HFFc6 (cell line): ENCODE results near the gene DCUN1D2. TPM values are rescaled to one million over a fixed set of nuclear protein-coding genes. Genes with fewer than 3 reads are reported as not detected.

Experiments
- DNase-seq: peaks from one replicate; pipeline ENCODE4 v3.0.0-alpha.2; 2018
- H3K27ac Mint-ChIP-seq: 2 replicates; pipeline ENCODE4 v1.8.0; 2020; ENCODE audit warnings: mild to moderate bottlenecking, mixed read lengths
- H3K27me3 Mint-ChIP-seq: 2 replicates; pipeline ENCODE4 v1.8.0; 2021; ENCODE audit warnings: mild to moderate bottlenecking, moderate library complexity, mixed read lengths; ENCODE audit not compliant: insufficient read depth
- H3K36me3 Mint-ChIP-seq: 2 replicates; pipeline ENCODE4 v1.8.0; 2021; ENCODE audit warnings: low read depth, mixed read lengths
- H3K4me1 Mint-ChIP-seq: 2 replicates; pipeline ENCODE4 v1.8.0; 2020; ENCODE audit warnings: low read depth, mixed read lengths
- H3K4me3 Mint-ChIP-seq: 2 replicates; pipeline ENCODE4 v1.8.0; 2020; ENCODE audit warnings: mild to moderate bottlenecking, moderate library complexity, mixed read lengths
- H3K9me3 Mint-ChIP-seq: 2 replicates; pipeline ENCODE4 v1.8.0; 2020; ENCODE audit warnings: mild to moderate bottlenecking, mixed read lengths
- total RNA-seq, 6 experiments: library from RNA; stranded (reverse); fragmentation: NEBNext Ultra II Directional; extraction: Animal tissue kit (Norgen Biotek cat#: 25700); gene quantifications; 2 replicates in 1 of 6; 3 replicates in 5 of 6; pipeline ENCODE4 v1.2.3, GENCODE V29; 2021
- TF ChIP-seq, protein P1 (sequence below): fragments of 200-600 bp; sonication (generic); IDR thresholded peaks from 2 replicates; pipeline ENCODE4 v1.5.0; 2021; ENCODE audit warnings: antibody characterized with exemption, mild to moderate bottlenecking

Gene DCUN1D2
- total RNA-seq, 6 experiments from 2014 or later: 7.6 to 9.3 (median 9.0) TPM

GRCh38 chr13:113537205-113537604 is 46.7 kb upstream of the DCUN1D2 start:
- no peak overlapping the region for H3K4me3 Mint-ChIP-seq
- peaks cover 50% of the 10 kb centered on the region for H3K36me3 Mint-ChIP-seq
- H3K9me3 Mint-ChIP-seq: peaks cover 12% of the 10 kb centered on the region
- H3K27me3 Mint-ChIP-seq: peaks cover 2% of the 10 kb centered on the region
- H3K27ac Mint-ChIP-seq: no peak overlapping the region
- TF ChIP-seq, protein P1, sequence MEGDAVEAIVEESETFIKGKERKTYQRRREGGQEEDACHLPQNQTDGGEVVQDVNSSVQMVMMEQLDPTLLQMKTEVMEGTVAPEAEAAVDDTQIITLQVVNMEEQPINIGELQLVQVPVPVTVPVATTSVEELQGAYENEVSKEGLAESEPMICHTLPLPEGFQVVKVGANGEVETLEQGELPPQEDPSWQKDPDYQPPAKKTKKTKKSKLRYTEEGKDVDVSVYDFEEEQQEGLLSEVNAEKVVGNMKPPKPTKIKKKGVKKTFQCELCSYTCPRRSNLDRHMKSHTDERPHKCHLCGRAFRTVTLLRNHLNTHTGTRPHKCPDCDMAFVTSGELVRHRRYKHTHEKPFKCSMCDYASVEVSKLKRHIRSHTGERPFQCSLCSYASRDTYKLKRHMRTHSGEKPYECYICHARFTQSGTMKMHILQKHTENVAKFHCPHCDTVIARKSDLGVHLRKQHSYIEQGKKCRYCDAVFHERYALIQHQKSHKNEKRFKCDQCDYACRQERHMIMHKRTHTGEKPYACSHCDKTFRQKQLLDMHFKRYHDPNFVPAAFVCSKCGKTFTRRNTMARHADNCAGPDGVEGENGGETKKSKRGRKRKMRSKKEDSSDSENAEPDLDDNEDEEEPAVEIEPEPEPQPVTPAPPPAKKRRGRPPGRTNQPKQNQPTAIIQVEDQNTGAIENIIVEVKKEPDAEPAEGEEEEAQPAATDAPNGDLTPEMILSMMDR: no peak
- no peak for DNase-seq
- H3K4me1 Mint-ChIP-seq: no peaks in the 10 kb centered on the region

DNA sequence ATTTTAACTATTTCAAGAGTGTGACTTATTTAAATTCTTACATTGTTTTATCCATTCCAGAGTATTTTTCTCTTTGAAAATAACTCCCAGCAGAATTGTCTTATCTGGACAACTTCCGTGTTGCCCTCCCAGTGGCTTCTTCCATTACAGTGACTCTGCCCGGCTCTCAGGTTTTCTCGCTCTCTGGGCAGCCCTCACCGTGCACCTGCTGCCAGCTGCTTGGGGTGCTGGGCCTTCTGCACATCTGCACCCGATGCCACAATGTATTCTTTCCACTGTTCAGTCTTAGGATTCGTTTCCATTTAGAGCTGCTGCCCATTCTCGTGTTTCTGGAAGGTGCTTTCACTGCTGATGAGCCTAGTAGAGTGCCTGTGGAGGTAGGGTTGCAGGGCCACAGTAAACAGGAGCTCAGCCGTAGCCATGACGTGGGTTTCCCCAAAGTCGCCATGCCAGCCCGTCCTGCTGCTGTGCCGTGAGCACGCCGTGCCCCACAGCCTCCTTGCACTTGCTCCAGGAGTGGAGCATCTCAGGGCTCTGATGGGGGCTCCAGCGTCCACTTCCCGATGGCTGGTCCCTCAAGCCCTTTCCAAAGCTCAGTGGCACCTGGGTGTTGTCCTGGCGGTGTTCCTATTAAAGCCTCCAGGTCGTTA is 46.1 kb upstream of the DCUN1D2 start:
- Mint-ChIP-seq H3K36me3 (peaks cover 55% of the 10 kb centered on the region), H3K27me3 (peaks cover 2% of the 10 kb centered on the region), H3K27ac (no peak overlapping the region), H3K4me1 (no peaks in the 10 kb centered on the region), H3K9me3 (peaks cover 12% of the 10 kb centered on the region), H3K4me3 (no peak overlapping the region)
- no peak for DNase-seq
- TF ChIP-seq, protein P1: no peak

DNA sequence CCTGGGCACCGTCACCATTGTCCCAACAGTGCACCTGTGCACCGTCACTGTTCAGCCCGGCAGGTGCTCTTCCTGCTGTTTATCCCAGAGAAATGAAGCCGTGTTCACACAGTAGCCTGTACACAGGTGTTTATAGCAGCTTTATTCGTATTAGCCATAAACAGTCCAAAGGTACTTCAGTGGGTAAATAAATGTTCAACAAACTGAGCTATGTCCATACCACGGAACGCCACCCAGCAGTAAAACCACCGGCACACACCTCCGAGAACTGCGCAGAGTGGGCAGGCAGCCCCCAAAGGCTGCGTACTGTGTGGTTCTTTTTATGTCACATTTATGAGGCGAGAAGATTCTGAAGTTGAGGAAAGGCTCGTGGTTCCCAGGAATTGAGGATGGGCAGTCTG is 44.9 kb upstream of the DCUN1D2 start:
- no peaks in the 10 kb centered on the region for H3K4me1 Mint-ChIP-seq
- no peak overlapping the region for H3K27ac Mint-ChIP-seq
- peaks cover 1% of the 10 kb centered on the region; the same call in 1 of the 2 replicates for H3K9me3 Mint-ChIP-seq
- H3K27me3 Mint-ChIP-seq: peaks cover 2% of the 10 kb centered on the region
- TF ChIP-seq, protein P1: no peak
- H3K4me3 Mint-ChIP-seq: no peak overlapping the region
- no peak for DNase-seq
- peaks cover 49% of the 10 kb centered on the region for H3K36me3 Mint-ChIP-seq

DNA sequence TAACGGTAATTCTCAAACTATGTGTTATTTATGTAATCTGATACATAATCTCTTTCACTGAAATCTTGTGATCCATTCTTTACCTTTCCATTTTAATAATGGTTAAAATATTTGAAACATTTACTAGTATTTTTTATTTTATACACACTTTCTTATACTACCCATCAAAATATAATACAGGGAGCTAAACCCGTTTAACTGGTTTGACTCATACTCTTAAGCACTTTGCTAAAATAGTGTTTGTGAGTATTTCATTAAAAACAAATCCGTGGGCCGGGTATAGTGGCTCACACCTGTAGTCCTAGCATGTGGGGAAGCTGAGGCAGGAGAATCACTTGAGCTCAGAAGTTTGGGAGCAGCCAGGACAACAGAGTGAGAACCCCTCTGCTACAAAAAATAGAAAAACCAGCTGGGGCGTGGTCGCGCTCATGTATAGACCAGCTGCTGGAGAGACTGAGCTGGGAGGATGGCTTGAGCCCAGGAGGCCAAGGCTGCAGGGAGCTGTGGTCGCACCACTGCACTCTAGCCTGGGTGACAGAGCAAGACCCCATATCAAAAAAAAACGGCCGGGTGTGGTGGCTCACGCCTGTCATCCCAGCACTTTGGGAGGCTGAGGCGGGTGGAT is 43.8 kb upstream of the DCUN1D2 start:
- H3K27me3 Mint-ChIP-seq: peaks cover 2% of the 10 kb centered on the region
- no peaks in the 10 kb centered on the region for H3K4me1 Mint-ChIP-seq
- TF ChIP-seq, protein P1: no peak
- peaks cover 42% of the 10 kb centered on the region for H3K36me3 Mint-ChIP-seq
- H3K27ac Mint-ChIP-seq: no peak overlapping the region
- no peak for DNase-seq
- no peak overlapping the region for H3K4me3 Mint-ChIP-seq
- H3K9me3 Mint-ChIP-seq: no peaks in the 10 kb centered on the region

- Mint-ChIP-seq H3K9me3 (no peaks in the 10 kb centered on the region), H3K4me1 (no peaks in the 10 kb centered on the region), H3K27me3 (no peaks in the 10 kb centered on the region; the same call in 1 of the 2 replicates), H3K27ac (no peak overlapping the region; the same call in 1 of the 2 replicates), H3K4me3 (no peak overlapping the region), H3K36me3 (peaks cover 40% of the 10 kb centered on the region)
- TF ChIP-seq, protein P1: no peak
- no peak for DNase-seq
These were observed 42.8 kb upstream of the DCUN1D2 start for GRCh38 chr13:113533161-113533840.
